ENCODE measurements around the gene LLGL1. TPM values are rescaled to one million over a fixed set of nuclear protein-coding genes. Genes with fewer than 3 reads are reported as not detected.

Gene LLGL1
- total RNA-seq, 1 donor from 2014 or later: 45.0 TPM

DNA sequence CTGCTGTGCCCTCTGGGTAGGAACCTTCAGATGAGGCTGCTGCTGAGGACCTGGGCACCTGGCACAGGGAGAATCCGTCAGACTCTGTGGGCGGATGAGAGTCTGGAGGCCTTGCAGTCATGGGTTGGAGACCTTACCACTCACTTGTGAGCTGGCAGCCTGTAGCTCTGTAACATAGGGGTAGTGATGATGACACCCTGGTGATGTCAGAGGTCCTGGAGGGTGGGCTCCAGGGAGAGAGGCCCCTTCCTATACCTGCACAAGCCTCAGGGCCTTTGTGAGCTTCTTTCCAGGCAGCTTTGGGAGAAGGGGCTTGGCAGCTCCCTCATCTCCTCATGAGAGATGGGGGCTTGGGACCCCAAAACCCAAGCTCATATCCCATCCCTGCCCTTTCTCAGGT, 36.7 kb downstream of the LLGL1 start:
- Mint-ChIP-seq H3K27me3 (ENCODE audit: unreplicated experiment) (no peaks in the 10 kb centered on the region), H3K4me3 (ENCODE audit: unreplicated experiment) (peak overlapping the region; percentile 50), H3K27ac (ENCODE audit: unreplicated experiment) (peak overlapping the region; percentile 41), H3K4me1 (ENCODE audit: unreplicated experiment) (peaks cover 31% of the 10 kb centered on the region), H3K36me3 (ENCODE audit: unreplicated experiment) (peaks cover 10% of the 10 kb centered on the region), H3K9me3 (ENCODE audit: unreplicated experiment) (no peaks in the 10 kb centered on the region)
- TF ChIP-seq, protein P1, sequence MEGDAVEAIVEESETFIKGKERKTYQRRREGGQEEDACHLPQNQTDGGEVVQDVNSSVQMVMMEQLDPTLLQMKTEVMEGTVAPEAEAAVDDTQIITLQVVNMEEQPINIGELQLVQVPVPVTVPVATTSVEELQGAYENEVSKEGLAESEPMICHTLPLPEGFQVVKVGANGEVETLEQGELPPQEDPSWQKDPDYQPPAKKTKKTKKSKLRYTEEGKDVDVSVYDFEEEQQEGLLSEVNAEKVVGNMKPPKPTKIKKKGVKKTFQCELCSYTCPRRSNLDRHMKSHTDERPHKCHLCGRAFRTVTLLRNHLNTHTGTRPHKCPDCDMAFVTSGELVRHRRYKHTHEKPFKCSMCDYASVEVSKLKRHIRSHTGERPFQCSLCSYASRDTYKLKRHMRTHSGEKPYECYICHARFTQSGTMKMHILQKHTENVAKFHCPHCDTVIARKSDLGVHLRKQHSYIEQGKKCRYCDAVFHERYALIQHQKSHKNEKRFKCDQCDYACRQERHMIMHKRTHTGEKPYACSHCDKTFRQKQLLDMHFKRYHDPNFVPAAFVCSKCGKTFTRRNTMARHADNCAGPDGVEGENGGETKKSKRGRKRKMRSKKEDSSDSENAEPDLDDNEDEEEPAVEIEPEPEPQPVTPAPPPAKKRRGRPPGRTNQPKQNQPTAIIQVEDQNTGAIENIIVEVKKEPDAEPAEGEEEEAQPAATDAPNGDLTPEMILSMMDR (IDR thresholded peaks at IDR 0.05): no peak
- DNase-seq (ENCODE audit: extremely low spot score, unreplicated experiment): no peak

DNA sequence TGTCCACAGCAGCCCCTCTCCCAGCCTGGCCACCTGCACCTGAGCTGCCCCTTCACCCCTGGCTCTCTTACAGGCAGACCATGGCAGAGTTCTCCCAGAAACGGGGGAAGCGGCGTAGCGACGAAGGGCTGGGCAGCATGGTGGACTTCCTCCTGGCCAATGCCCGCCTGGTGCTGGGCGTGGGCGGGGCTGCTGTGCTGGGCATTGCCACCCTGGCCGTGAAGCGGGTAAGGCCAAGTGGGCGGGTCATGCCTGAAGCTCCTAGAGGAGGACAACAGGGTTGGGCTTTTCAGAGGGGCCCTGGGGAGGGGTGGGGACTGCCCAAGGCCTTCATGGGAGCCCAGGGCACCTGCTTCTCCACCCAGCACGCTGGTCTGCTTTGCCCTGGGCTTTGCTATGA, 37.2 kb downstream of the LLGL1 start:
- Mint-ChIP-seq H3K4me1 (ENCODE audit: unreplicated experiment) (peaks cover 26% of the 10 kb centered on the region), H3K4me3 (ENCODE audit: unreplicated experiment) (peak overlapping the region; percentile 10), H3K36me3 (ENCODE audit: unreplicated experiment) (peaks cover 10% of the 10 kb centered on the region), H3K27me3 (ENCODE audit: unreplicated experiment) (no peaks in the 10 kb centered on the region), H3K27ac (ENCODE audit: unreplicated experiment) (no peak overlapping the region), H3K9me3 (ENCODE audit: unreplicated experiment) (no peaks in the 10 kb centered on the region)
- no peak for DNase-seq (ENCODE audit: extremely low spot score, unreplicated experiment)
- TF ChIP-seq, protein P1 (IDR thresholded peaks at IDR 0.05): no peak

DNA sequence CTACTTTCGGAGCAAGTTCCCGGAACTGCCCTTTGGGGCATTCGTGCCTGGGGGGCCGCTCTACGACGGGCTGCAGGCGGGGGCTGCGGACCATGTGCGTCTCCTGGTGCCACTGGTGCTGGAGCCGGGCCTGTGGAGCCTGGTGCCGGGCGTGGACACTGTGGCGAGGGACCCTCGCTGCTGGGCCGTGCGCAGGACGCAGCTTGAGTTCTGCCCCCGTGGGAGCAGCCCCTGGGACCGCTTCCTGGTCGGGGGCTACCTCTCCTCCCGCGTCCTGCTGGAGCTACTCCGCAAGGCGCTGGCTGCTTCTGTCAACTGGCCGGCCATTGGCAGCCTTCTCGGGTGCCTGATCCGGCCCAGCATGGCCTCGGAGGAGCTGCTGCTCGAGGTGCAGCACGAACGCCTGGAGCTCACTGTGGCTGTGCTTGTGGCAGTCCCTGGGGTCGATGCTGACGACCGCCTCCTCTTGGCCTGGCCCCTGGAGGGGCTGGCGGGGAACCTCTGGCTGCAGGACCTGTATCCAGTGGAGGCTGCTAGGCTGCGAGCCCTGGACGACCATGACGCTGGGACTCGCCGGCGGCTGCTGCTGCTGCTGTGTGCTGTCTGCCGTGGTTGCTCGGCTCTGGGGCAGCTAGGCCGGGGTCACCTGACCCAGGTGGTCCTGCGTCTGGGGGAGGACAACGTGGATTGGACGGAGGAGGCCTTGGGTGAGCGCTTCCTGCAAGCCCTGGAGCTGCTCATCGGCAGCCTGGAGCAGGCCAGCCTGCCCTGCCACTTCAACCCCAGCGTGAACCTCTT, 38.6 kb downstream of the LLGL1 start:
- Mint-ChIP-seq H3K36me3 (ENCODE audit: unreplicated experiment) (peaks cover 10% of the 10 kb centered on the region), H3K9me3 (ENCODE audit: unreplicated experiment) (no peaks in the 10 kb centered on the region), H3K4me1 (ENCODE audit: unreplicated experiment) (peaks cover 20% of the 10 kb centered on the region), H3K27me3 (ENCODE audit: unreplicated experiment) (no peaks in the 10 kb centered on the region), H3K4me3 (ENCODE audit: unreplicated experiment) (no peak overlapping the region), H3K27ac (ENCODE audit: unreplicated experiment) (no peak overlapping the region)
- TF ChIP-seq, protein P1 (IDR thresholded peaks at IDR 0.05): no peak
- no peak for DNase-seq (ENCODE audit: extremely low spot score, unreplicated experiment)

DNA sequence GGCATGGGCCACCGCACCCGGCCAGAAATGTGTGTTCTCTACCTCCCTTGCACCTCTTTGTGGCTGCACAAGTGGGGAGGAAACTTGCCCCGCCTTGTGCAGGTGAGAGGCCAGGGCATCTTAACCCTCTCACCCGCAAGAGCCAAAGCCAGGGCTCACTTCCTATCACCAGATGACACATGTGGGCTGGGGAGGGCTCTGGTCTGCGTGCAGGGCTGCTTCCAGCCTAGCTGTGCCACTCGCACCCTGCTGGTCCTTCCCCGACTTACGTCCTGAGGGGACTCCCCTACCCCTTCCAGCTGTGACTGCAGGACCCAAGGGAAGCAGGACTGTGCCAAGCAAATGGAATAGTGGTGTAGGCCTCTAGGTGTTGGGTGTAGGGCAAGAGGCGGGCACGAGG, 41.9 kb downstream of the LLGL1 start:
- H3K27ac Mint-ChIP-seq (ENCODE audit: unreplicated experiment): no peak overlapping the region
- H3K36me3 Mint-ChIP-seq (ENCODE audit: unreplicated experiment): peaks cover 10% of the 10 kb centered on the region
- no peak for DNase-seq (ENCODE audit: extremely low spot score, unreplicated experiment)
- no peak overlapping the region for H3K4me3 Mint-ChIP-seq (ENCODE audit: unreplicated experiment)
- TF ChIP-seq, protein P1 (IDR thresholded peaks at IDR 0.05): no peak
- H3K9me3 Mint-ChIP-seq (ENCODE audit: unreplicated experiment): no peaks in the 10 kb centered on the region
- H3K27me3 Mint-ChIP-seq (ENCODE audit: unreplicated experiment): no peaks in the 10 kb centered on the region
- H3K4me1 Mint-ChIP-seq (ENCODE audit: unreplicated experiment): peaks cover 3% of the 10 kb centered on the region

DNA sequence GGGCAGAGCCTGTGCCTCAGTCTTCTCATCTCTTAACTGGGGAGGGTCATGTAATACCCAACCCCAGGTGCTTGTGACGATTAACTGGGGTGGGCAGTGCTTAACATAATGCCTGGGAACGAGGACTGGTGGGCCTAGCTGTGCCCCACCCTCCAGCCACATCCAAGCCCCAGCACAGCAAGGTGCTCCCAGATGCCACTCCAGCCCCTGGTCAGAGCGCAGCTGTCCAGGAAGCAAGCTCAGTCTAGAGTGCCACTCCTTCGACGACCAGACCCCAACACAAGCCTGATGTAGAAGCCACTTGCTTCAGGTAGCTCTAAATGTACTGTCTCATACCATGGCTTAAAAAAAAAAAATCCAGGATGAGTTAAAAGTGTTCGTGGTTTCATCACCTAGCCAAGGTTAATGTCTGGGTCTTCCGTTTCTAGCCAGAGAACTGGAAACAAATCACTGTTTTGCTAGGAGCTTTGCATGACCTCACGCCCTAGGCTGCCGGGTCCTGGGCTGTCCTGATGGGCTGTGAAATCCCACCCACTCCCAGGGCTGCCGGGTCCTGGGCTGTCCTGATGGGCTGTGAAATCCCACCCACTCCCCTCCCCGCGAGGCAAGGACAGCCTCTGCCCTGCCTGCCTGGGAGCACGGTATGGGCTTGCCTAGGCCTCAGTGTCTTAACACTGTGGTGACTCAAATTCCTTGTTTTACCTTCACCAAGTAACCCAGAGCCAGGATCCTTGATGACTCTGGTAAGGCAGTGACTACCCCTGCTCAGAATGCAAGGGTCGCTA, 42.7 kb downstream of the LLGL1 start:
- no peak overlapping the region for H3K27ac Mint-ChIP-seq (ENCODE audit: unreplicated experiment)
- peaks cover 1% of the 10 kb centered on the region for H3K4me1 Mint-ChIP-seq (ENCODE audit: unreplicated experiment)
- H3K27me3 Mint-ChIP-seq (ENCODE audit: unreplicated experiment): no peaks in the 10 kb centered on the region
- no peak overlapping the region for H3K4me3 Mint-ChIP-seq (ENCODE audit: unreplicated experiment)
- TF ChIP-seq, protein P1 (IDR thresholded peaks at IDR 0.05): no peak
- peaks cover 12% of the 10 kb centered on the region for H3K36me3 Mint-ChIP-seq (ENCODE audit: unreplicated experiment)
- no peaks in the 10 kb centered on the region for H3K9me3 Mint-ChIP-seq (ENCODE audit: unreplicated experiment)
- DNase-seq (ENCODE audit: extremely low spot score, unreplicated experiment): no peak
